UCSD-AML1 (cell line): Measurements from ENCODE around the gene TPRKB.
"Not testable (repeated sequence)": the region's sequence is repeated elsewhere in the genome, so short reads cannot be mapped to it uniquely, and the experiment has no call there.

Experiments
- DNase-seq: peaks from one replicate; lab custom pipeline; 2025; ENCODE audit not compliant: unreplicated experiment; lab: John Stamatoyannopoulos, UW

Gene TPRKB

DNA sequence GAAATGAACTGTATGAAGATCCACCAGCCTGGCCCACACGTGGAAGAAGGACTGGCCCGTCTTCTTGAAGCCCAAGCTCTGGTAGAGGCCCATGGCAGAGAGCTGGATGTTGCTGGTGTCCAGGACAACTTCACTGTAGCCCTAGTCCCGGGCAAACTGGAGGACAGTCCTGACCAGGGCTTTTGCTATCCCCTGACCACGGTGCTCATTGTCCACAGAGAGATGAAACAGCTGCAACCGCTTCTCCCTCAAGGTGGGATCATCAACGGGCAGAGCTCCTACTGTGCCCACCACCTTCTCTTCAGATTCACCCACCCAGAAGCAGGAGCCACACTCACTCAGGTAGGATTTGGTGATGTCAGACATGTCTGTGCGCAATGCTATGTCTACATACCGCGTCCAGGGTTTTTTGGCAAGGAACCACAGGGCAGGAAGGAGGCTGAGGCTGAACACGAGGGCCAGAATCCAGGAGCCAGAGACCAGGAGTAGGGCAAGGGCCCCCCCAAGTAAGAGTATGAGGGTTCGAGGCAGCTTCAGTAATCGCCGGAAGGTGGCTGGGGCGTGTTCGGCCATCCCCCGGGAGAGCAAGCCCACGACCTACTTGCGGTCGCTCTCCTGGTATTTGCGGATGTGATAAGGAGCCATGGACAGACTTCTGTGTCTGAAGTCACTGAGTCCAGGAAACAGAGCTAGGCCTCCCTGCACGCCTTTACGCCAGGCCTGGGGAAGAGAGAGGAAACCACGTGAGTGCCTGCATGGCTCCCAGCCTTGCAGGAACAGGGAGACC is 36.3 kb downstream of the TPRKB start:
- peak; percentile 87 for DNase-seq

DNA sequence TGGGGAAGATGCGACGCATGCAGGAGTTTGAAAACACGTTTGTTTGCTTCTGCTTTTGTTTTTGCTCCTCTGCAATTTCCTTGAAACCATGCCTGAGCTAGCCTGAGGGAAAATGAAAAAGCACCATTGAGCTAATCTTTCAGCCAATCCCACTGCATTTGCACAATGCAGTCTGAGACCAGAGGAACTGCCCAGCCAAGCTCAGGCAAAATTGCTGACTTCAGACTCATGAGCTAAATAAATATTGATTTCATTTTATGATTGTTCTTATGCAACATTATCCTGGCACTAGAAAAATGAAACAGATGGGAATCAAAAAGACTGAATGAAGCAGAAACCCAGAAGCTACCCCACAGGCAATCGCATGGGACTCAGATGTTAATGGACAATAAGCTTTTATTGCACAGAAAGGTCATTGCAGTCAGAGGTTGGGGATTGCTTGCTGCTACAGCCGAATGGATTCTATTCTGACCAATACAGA is 37.0 kb downstream of the TPRKB start:
- DNase-seq: no peak

GRCh38 chr2:73699437-73699836 is 37.7 kb downstream of the TPRKB start:
- no peak for DNase-seq

GRCh38 chr2:73698101-73698500 is 39.0 kb downstream of the TPRKB start:
- no peak for DNase-seq

DNA sequence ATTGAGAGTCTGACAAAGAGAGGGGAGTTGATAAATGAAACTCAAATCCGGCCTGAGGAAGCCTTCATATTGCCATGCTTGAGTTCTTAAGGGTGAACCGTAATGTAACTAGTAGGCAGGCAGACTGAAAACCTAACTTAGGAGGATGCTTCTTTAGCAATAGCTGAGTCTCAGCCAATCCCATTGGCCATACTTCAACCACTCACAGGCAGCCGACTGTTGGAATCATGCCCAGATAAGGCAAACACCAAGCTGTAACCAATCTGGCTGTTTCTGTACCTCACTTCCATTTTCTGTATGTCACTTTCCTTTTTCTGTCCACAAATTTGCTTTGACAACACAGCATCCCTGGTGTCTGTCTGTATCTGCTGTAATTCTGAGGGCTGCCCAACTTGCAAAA is 39.5 kb downstream of the TPRKB start:
- DNase-seq: no peak

- not testable (repeated sequence) for DNase-seq
Observed at GRCh38 chr2:73696985-73697384, 40.2 kb downstream of the TPRKB start.

- not testable (repeated sequence) for DNase-seq
Observed at GRCh38 chr2:73696521-73696920, 40.6 kb downstream of the TPRKB start.

- not testable (repeated sequence) for DNase-seq
Observed at GRCh38 chr2:73690372-73691088, 46.6 kb downstream of the TPRKB start.

DNA sequence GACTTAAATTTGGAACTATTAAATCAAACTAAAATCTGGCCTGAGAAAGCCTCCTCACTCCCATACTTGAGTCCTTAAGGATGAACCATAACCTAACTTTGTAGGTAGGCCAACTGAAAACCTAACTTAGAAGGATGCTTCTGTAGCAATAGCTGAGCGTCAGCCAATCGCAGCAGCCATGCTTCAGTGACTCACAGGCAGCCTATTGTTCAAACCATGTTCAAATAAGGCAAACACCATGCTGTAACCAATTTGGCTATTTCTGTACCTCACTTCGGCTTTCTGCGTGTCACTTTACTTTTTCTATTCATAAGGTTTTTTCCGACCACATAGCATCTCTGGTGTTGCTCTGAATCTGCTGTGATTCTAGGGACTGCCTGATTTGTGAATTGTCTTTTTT is 48.7 kb downstream of the TPRKB start:
- DNase-seq: not testable (repeated sequence)

DNA sequence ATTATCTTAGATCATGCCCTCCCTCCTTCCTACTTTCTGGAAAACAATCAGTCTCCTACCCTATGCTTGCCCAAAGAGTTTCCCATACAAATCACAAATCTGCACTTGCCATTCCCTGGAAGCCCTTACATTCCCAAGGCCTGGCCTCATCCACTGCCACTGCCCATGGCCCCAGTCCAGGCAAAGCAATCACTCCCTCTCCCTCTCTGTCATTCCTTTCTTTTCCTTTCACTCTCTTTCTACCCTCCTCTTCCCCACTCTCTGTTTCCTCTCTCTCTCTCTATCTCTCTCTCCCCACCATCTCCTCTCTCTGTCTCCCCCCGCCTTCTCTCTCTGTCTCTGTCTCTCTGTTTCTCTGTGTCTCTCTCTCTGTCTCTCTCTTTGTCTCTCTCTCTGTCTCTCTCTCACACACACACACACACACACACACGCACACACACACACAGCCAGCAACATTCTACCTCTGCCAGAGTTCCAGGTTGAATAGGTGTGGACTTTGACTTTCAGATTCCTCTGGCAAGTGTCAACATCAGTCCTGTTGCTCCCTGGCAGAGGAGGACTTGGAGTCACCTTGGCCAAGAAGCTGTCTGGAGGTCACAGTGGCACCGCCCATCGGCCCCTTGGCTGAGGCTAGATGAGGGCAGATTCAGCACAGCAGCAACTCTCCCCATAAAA is 51.2 kb downstream of the TPRKB start:
- no peak for DNase-seq

GRCh38 chr2:73684905-73685304 is 52.2 kb downstream of the TPRKB start:
- DNase-seq: peak; percentile 39

GRCh38 chr2:73684325-73684724 is 52.8 kb downstream of the TPRKB start:
- peak; percentile 39 for DNase-seq

- not testable (repeated sequence) for DNase-seq
Observed at GRCh38 chr2:73679951-73680571, 57.1 kb downstream of the TPRKB start.
